Lower leg skin (tissue), 4 donors: ENCODE measurements around the gene TACR1. TPM values are rescaled to one million over a fixed set of nuclear protein-coding genes. Genes with fewer than 3 reads are reported as not detected.

Experiments used
- DNase-seq, 2 donors: peaks; one replicate each; pipeline ENCODE4 v3.0.0-alpha.2; 2019; ENCODE audit warnings: low spot score in 2 of 2
- H3K4me3 ChIP-seq: fragments of 200-600 bp; sonication (generic); 2 replicates; pipeline ENCODE4 v1.5.1; 2017; ENCODE audit warnings: mild to moderate bottlenecking, low read depth; ENCODE audit not compliant: poor library complexity, severe bottlenecking
- CTCF ChIP-seq, 3 donors: fragments of 450-650 bp; IDR thresholded peaks; one replicate each; pipeline ENCODE4 v1.5.1; 2016; ENCODE audit warnings: antibody characterized with exemption in 3 of 3, mild to moderate bottlenecking in 3 of 3, moderate library complexity in 2 of 3
- POLR2A ChIP-seq, 2 donors: fragments of 450-650 bp; IDR thresholded peaks; one replicate each; pipeline ENCODE4 v1.6.1; 2016 to 2017; ENCODE audit warnings: antibody characterized with exemption in 2 of 2, mild to moderate bottlenecking in 1 of 2, moderate library complexity in 1 of 2
- WGBS, 2 donors: methylation state at CpG; one replicate each; pipeline ENCODE4 v1.1.5; 2018; 5-methylcytosine and 5-hydroxymethylcytosine counted together
- intact Hi-C: fragments of 100-400 bp; cut with DNase I; formaldehyde crosslinking; loops from one replicate; pipeline ENCODE4 v1.15.0; 2023; ENCODE audit warnings: low total_unique reads
- total RNA-seq, 4 donors: library from RNA; depleted of rRNA; stranded (reverse); fragments of >200 nt; gene quantifications; one replicate each; pipeline ENCODE4 v1.1.0, GENCODE V29; 2016

Gene TACR1
- total RNA-seq, 4 donors from 2014 or later, result 0.95 to 8.0 (median 2.7) TPM

GRCh38 chr2:75007819-75008218 is 191.5 kb downstream of the TACR1 start:
- 77 to 85% methylated on average over 4 of the region's 4 CpGs for WGBS, 2 donors
- intact Hi-C loops, result no loop called here
- no peak for DNase-seq
- H3K4me3 ChIP-seq, result no peak overlapping the region
- TF ChIP-seq CTCF (IDR thresholded peaks at IDR 0.05) (no peak), POLR2A (IDR thresholded peaks at IDR 0.05) (no peak)

- H3K4me3 ChIP-seq, result no peak overlapping the region
- 98 to 99% methylated on average over 4 of the region's 4 CpGs for WGBS, 2 donors
- TF ChIP-seq CTCF (IDR thresholded peaks at IDR 0.05), result no peak
- no peak for TF ChIP-seq POLR2A (IDR thresholded peaks at IDR 0.05)
- intact Hi-C loops, result no loop called here
- no peak for DNase-seq
These were observed 192.3 kb downstream of the TACR1 start for GRCh38 chr2:75007061-75007460.

GRCh38 chr2:75006041-75006440 is 193.3 kb downstream of the TACR1 start:
- no peak for TF ChIP-seq POLR2A (IDR thresholded peaks at IDR 0.05)
- intact Hi-C loops, result no loop called here
- no peak for DNase-seq

GRCh38 chr2:75003773-75004172 is 195.5 kb downstream of the TACR1 start:
- no peak overlapping the region for H3K4me3 ChIP-seq
- intact Hi-C loops, result no loop called here
- 81 to 84% methylated on average over 2 of the region's 2 CpGs for WGBS, 2 donors
- TF ChIP-seq CTCF (IDR thresholded peaks at IDR 0.05), result no peak
- no peak for TF ChIP-seq POLR2A (IDR thresholded peaks at IDR 0.05)
- DNase-seq, result no peak

More at GRCh38 chr2:75006041-75006440, 193.3 kb downstream of the TACR1 start:
- no peak overlapping the region for H3K4me3 ChIP-seq

- H3K4me3 ChIP-seq, result no peak overlapping the region
- intact Hi-C loops, result no loop called here
- DNase-seq, result no peak
- TF ChIP-seq POLR2A (IDR thresholded peaks at IDR 0.05) (no peak), CTCF (IDR thresholded peaks at IDR 0.05) (no peak)
- WGBS, 2 donors, result 61 to 79% methylated on average over 2 of the region's 2 CpGs
These were observed 196.0 kb downstream of the TACR1 start for GRCh38 chr2:75003276-75003675.

GRCh38 chr2:75002007-75002406 is 197.3 kb downstream of the TACR1 start:
- no peak for DNase-seq
- 59 to 68% methylated on average over 3 of the region's 3 CpGs for whole genome bisulfite sequencing, 2 donors
- TF ChIP-seq CTCF (IDR thresholded peaks at IDR 0.05) (no peak), POLR2A (IDR thresholded peaks at IDR 0.05) (no peak)
- H3K4me3 ChIP-seq, result no peak overlapping the region
- intact Hi-C loops, result no loop called here
